Measurements from ENCODE around the gene CLTB.
A peak's percentile ranks its signal among the peaks of the same experiment; 100 is the strongest.

Gene CLTB

GRCh38 chr5:176401281-176402205 is 14.8 kb downstream of the CLTB start:
- no peak for DNase-seq (ENCODE audit: low spot score)

GRCh38 chr5:176400382-176401156 is 15.8 kb downstream of the CLTB start:
- DNase-seq (ENCODE audit: low spot score) = no peak

- no peak for DNase-seq (ENCODE audit: low spot score)
Measured at GRCh38 chr5:176397736-176398420, 18.5 kb downstream of the CLTB start.

- no peak for DNase-seq (ENCODE audit: low spot score)
Measured at GRCh38 chr5:176396330-176396729, 20.0 kb downstream of the CLTB start.

- DNase-seq (ENCODE audit: low spot score) = no peak
Measured at GRCh38 chr5:176394881-176395675, 21.3 kb downstream of the CLTB start.

- no peak for DNase-seq (ENCODE audit: low spot score)
Measured at GRCh38 chr5:176394096-176394495, 22.2 kb downstream of the CLTB start.

- DNase-seq (ENCODE audit: low spot score) = no peak
Measured at GRCh38 chr5:176392526-176392925, 23.8 kb downstream of the CLTB start.

GRCh38 chr5:176391999-176392398 is 24.3 kb downstream of the CLTB start:
- no peak for DNase-seq (ENCODE audit: low spot score)

- DNase-seq (ENCODE audit: low spot score) = no peak
Measured at GRCh38 chr5:176391479-176391878, 24.9 kb downstream of the CLTB start.

GRCh38 chr5:176389135-176390123 is 26.9 kb downstream of the CLTB start:
- DNase-seq (ENCODE audit: low spot score) = no peak

GRCh38 chr5:176388444-176389134 is 27.8 kb downstream of the CLTB start, which contains the start of the genes HIGD2A and NOP16:
HIGD2A (plus strand) TSS chr5:176388751; CDS start chr5:176388820, 69 bp downstream.
NOP16 (minus strand) TSS chr5:176388598; CDS start chr5:176388539, 59 bp downstream.
- DNase-seq (ENCODE audit: low spot score) = peak; percentile 97

GRCh38 chr5:176388003-176388443 is 28.3 kb downstream of the CLTB start:
- DNase-seq (ENCODE audit: low spot score) = peak; percentile 53

GRCh38 chr5:176387384-176387925 is 28.9 kb downstream of the CLTB start:
- DNase-seq (ENCODE audit: low spot score) = no peak

GRCh38 chr5:176386491-176386890 is 29.8 kb downstream of the CLTB start:
- no peak for DNase-seq (ENCODE audit: low spot score)

- DNase-seq (ENCODE audit: low spot score) = no peak
Measured at GRCh38 chr5:176384991-176385390, 31.3 kb downstream of the CLTB start.

- DNase-seq (ENCODE audit: low spot score) = no peak
Measured at GRCh38 chr5:176384366-176384930, 31.9 kb downstream of the CLTB start.

- no peak for DNase-seq (ENCODE audit: low spot score)
Measured at GRCh38 chr5:176383961-176384360, 32.4 kb downstream of the CLTB start.

GRCh38 chr5:176383248-176383905 is 33.0 kb downstream of the CLTB start:
- no peak for DNase-seq (ENCODE audit: low spot score)

Measured in iPS-NIHi11 (cell line).